HG03520 (cell line): ENCODE results near the gene OLFM3.
A peak's percentile ranks its signal among the peaks of the same experiment; 100 is the strongest.

Experiments
- ATAC-seq: cut with Tn5 transposase; IDR thresholded peaks from one replicate; pipeline ENCODE4 v1.9.1; 2021; ENCODE audit warnings: mild to moderate bottlenecking, moderate library complexity; ENCODE audit not compliant: unreplicated experiment

OLFM3 gene

DNA sequence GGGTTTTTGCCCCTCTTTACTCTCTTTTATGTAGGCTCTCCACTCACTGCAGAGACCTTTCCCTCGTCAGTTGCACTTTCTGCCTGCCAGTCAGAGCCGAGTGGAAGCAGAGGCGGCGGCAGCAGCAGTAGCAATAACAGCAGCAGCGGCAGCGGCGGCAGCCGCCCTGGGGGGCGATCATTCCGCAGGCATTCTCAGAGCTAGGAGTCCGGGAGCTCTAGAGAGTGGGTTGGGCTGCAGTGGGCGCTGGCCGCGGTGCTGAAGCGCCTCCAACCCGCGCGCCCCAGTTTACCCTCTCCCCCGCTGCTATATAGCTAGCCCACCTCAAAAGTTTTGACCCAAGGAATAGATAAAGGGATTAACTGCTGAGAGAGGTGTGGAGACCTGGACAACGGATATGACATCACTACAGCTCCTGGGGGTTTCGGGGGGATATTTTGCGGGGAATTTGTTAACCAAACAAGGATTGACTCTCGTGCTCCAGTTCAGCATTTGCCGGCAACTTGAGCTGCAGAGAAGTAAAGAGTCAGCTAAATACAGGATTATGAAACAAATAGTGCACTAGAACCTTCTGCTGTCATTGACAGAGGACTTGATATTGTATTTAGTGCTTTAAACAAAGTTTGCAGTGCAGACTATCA, at the start of gene OLFM3:
Gene OLFM3, minus strand, starts transcription at position 102 of the 641 bp plus-strand sequence.
- no peak for ATAC-seq

DNA sequence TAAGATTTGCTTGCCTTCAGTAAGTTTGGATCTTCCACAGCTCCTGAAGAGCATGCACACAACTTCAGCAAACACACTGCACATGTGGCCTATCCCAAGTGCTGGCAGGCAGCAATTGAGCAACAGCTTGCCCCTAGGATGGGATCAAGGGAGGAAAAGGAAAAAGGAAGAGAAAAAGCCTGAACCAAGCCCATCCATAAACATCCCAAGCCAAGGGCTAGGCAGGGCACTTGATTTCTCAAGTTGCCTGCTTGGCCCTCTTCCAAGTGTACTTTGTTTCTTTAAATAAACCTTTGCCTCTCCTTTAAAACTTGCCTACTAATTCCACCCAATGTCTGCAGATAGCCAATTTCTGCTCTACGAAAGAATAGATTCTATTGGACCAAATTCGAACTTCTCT, 49.0 kb upstream of the OLFM3 start:
- ATAC-seq = no peak

DNA sequence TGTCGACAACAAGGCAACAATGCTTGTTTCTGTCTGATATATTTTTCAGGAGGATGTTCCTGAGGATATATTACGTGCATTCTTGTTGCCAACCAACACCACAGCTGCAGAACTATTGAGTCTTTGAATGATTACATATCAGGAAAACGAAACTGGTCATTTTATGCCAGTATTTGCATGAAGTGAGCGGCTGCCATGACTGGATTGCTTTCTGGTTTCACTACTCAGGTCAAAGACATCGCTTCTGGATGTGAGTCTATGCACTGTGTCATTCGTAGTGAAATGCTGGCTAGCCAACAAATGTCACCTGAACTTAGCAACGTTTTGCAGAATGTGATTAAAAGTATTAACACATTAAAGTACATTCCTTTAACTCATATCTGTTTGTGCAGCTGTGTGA, 35.8 kb upstream of the OLFM3 start:
- peak; percentile 96 for ATAC-seq

DNA sequence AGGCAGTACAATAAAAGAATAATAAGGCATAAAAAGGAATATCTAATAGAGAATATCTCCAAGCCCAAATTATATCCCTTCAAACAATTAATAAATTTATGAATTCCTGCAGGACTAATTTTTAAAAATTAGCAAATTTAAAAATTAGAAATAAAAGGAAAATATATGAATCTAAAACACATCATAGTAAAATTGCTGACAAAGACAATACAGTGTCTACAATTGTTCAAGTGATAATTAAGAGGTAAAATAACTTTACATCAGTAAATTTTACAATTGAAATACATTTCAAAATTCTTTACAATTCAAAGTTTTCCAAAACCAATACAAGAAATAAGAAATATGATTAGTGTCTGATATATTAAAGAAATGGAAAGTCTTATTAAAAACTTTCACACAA, 22.8 kb upstream of the OLFM3 start:
- ATAC-seq = no peak

DNA sequence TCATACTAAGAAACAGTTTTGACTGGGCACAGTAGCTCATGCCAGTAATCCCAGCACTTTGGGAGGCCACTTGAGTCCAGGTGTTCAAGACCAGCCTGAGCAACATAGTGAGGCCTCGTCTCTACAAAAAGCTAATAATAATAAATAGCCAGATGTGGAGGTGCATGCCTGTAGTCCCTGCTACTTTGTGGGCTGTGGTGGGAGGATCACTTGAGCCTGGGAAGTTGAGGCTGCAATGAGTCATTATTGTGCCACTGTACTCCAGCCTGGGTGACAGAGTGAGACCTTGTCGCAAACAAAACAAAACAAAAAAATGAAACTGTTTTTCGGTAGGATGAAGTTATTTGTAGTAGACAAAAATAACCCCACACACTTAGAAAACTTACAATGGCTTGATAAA, 19.0 kb upstream of the OLFM3 start:
- no peak for ATAC-seq

DNA sequence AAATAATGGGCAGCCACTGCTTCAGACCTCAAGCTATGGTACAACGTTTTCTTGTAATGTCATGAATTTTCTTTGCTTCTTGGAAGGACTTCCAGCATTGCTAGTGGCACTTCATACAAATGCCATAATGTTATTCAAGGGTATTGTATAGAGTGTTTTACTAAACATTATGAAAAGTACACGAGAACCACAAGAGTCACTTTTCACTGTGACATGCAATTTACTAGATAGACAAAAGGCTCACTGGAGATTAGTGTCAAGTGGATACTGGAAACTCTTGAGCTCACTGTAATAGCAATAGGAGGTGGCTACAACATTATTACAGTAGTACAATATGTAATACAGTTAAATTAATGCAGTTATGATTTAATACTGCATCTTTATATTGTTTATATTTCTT, 5.3 kb upstream of the OLFM3 start:
- no peak for ATAC-seq

DNA sequence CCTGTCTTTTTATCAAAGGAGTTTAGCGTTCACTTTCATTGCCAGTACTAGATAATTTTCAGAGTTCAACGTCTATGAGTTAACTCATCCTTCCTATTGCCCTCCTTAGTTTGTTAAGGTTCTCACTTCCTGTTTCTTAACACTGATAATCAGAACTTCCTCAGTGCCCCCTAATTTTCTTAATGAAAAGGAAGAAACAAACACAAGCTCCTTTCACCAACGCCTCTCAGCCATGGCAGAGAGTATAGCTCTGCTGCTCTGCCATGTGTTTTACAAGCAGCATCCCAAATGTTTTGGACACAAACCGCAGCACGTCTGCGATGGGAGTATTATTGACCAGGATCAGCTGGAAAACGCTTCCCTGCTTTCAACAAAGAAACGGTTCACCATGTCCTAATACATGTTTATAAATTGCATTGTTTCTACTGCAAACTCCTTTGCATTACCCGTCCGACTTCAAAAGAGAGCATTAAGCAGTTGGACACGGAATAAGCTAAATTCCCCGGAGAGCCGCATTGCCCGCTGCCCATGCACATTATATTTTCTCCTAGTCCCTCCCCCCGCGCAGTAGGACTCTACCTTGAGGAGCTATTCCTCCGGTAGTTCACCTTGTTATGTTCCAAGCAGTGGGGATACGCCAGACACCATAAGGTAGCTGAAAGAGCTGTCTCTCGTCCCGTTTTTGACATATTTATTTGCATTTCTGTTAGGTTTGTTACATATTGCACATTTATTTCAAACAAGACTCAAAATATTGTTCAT, 561 bp downstream of the OLFM3 start:
- ATAC-seq = no peak

DNA sequence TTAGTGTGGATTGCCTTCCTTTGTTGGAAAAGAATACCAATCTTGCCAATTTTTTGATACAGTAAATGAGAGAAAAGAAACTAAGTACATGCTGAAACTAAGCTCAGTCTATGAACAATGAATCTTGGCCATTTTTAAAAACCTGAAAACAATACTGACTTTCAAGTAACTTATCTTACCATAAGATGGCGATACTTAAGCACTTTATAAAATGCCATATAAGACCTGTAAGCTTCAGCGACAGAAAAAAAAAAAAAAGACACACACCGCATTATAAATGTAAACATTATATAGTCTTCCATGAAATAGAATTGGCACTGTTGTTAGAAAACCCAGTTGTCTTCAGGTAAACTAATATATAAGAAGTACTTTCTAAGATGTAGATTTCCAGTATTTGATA, 3.0 kb downstream of the OLFM3 start:
- ATAC-seq = no peak

DNA sequence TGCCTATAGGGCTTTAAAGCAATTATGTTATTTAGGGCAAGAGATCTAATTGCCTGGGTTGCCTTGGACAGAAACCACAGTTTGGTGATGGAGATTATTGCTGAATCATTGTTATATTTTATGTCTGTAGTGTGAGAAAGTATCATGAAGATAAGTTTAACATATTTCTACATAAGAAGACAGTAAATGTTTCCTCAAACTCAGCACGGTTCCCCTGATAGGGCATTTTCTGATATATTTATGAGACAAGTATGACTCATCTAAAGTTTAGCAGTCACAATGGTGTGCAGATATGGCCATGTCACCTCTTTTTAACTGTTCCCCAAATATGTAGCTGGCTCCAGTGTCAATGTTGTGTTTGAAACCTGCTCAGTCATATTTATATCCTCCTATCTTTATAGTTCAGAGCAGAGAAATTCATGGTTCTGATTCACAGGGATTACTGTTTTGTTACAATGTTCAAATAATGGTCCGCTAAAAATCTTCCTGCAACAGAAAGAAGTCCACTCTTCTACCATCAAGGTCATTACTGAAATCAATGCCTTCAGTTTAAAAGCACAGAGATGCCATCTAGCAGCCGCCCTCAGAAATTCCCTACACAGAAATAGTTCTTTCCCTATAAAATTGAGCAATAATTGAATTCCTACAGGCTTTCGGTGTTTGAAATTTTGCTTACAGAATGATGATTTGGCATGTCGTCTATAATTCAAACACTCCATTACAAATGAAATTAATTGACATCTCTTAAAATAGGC, 3.7 kb downstream of the OLFM3 start:
- ATAC-seq = no peak

DNA sequence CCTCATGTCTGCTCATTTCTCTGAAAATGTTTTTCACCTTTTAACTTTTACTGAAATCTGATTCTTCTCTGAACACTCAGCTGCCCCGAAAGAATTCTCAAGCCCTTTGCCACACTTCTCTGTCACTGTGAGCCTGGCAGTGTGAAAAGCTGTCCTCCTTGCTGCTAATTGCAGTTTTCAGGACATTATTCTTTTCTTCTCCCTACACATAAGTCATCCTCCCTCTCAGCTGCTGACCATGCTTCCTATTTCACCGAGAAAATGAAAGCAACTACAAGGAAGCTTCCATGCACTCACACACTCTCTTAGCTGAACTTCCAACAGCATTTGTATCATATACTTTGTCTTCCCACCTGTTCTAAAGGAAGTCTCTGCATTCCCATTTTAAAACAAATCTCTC, 15.8 kb downstream of the OLFM3 start:
- ATAC-seq = no peak

DNA sequence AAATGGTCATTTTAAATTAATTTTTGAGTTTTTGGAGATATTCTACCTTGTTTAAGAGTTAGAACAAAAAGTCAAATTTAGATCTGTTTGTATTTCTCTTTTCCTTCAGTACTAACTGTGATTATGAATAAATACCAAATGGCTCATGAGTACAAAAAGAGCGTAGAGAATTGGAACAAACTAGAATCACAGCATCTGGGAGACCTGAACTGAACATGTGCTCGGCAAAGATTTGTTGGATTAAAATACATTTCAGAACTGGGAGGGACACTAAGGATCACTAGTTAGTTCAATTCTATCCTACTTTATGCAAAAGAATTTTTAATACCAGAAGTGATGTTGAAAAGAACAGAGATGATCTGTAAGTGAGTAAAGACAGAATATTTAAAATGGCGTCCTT, 19.5 kb downstream of the OLFM3 start:
- no peak for ATAC-seq

DNA sequence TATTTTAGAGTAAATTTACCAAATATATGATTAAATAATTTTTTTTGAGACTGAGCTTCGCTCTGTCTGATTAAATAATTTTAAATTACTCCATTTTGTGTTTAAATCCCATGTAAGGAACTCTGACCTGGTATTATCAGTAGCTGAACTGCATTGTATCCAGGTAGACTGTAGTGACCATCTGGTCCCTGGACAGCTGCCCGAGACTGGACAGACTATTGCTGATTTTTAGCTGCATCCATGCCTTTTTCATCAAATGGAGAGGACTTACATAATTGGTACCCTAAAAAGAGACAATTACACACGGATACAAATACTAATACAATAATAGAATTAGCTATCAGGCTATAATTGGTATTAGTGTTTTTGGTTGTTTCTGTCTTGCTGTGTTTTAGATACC, 20.6 kb downstream of the OLFM3 start:
- no peak for ATAC-seq

DNA sequence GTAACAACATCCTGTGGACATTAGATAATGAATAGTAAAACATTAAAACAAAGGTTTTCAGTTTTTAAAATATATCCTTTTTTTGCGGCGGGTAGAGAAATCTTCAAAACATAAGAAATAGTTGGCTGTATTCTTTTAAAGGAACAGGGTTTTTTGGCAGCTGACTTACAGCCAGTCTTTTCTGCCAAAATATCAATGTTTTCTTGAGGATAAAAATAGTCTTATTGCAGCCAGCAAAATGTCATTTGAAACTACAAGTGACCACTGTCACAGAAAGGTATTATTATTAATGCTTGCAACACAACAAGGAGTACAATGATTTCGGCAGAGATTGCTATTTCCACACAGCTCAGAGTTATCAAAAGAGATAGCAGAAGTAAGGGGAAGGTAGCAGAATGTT, 21.4 kb downstream of the OLFM3 start:
- ATAC-seq = no peak

DNA sequence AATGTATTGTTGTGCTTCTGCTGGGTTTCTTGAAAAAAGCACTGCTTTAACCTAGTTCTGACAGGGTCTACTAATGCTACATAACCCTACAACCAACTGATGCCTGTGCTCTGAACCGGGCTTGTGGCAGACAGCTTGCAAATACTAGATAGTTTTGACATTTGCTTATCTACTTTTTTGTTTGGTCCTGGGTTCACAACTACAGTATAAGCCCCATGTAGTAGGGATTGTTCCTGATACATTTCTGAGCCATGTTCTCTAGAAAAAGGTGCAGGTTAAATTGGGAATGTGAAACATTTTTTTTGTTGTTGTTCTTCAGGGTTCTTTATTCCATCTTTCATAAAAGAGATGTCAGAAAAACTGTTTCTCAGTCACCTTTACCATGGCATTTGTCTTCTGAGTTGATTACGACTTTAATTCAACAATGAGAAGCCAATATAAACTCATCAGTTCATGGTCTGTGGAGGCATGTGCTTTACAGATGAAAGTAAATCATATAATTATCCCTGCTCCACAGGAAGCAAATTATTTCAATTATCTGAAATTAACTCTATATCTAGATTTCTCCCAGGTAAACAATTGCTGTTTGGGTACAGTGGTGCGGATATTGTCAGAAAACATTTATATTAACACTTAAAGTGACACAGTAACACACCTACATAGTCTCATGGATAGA, 22.0 kb downstream of the OLFM3 start:
- no peak for ATAC-seq

DNA sequence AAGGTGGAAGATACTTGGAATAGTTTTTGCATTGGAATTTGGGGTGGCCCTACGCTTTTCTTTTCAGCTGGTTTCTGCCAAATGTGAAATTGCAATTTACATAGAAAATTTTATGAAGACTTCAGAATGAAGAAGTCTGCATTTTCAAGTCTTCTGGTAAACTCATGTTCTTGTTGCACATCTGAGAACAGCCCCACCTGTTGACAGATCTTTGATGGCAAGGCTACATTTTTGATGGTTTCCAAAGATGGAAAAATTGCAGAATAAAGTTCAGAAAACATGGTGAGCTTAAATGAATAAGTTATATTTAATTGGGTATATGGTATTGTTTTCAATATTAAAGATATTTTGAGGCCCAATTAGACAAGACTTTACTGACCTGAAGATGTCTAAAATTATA, 25.4 kb downstream of the OLFM3 start:
- no peak for ATAC-seq

DNA sequence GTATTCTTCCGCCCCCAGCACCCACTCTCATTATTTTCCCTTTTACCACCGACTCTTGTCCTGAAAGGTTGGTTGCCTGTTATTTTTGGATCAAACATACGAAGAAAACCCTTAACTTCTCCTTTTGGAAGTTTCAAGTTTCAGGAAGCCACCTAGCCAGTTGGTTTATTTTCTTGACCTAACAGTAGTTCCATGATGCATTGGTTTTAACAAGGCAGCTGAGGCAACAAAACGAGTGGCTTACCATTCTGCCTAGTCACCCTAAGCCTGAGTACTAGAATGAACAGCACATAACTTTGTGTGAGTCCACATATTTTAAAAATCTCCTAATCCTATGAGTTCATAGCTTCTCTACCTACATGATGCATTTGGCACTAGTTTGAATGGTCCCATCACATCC, 28.9 kb downstream of the OLFM3 start:
- ATAC-seq = no peak

DNA sequence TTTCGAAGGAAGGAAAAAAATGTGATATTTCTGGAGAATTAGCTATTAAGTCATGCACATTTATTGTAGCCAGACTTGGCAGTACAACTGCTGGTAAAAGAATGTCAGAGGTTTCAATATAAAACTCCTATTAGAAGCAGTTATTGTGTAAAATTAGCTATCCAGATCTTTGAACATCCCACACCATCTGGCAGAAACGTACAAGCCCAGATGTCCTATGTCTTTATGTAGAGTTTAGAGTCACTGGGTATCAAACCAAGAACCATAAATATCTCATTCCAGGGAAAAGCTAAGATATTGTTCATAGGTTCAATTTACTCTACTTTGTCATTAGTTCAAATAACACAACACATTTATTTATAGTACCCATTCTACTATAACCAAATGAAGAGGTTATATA, 31.4 kb downstream of the OLFM3 start:
- ATAC-seq = no peak

DNA sequence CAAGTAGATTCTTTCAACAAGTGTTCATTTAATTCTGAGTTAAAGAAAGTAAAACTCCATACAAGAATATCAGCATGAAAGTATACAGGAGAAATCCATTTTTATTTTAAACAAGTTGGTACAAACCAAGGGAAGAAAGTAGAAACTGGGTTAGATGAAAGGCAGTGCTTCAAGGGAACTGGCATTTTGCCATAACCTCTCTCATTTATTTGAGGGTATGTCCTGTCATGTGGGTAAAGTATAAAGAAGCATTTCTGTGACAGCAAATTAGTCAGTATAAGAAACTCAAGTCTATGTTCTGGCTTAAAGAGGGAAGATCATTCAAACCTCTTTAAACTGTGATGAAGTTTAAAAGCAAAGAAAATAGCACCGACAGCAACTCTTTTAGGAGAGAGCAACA, 32.0 kb downstream of the OLFM3 start:
- no peak for ATAC-seq

DNA sequence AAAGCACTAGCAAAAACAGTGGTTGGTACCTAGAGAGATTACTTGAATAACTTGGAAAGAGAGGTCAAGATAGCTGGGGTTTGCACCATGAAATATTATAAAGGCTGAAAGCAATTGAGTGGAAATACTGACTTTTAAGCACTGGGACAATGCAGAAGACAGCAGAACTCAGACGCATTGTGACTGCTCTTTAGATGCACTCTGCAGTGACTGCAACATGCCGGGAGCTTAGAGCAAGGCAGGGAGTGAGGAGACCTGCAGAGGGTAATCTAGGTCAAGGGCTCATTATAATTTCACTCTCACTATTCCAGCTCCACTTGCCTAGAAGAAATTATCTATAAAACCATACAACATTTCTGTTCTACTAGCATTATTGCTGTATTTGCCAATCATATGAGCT, 36.6 kb downstream of the OLFM3 start:
- no peak for ATAC-seq

DNA sequence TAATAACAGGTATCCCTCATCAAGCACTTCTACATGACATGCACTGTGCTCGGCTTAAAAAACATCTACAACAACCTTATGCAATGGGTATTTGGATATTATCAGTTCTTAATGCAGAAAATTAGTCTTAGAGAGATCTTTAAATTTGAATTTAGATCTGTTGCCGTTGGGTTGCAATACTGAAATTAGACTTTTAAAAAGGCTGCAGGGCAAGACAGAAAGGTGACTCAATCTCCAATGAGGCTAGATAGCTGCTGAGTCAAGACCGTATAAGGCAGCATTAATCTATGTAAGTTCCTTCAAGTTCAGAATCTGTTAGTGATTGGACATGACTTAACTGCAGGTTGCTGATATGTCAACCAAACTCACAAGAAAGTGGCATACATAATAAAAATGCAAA, 37.3 kb downstream of the OLFM3 start:
- no peak for ATAC-seq

DNA sequence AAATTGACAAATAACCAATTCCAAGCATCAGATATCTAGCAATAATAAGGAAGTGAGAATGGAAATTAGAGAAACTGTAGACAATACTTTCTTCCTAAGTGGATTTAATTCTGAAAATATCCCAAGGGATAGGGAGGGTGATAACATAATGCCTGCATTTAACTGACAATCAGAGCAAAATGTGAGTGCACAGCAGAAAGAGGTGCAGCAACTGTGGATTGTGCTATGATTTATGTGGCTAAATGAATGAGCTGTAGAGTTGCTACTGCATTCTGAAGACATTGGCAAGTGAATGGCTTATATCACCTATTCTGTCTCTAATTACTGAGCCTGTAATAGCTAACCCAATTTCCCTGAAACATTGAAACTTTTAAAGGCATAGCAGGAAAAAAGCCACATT, 39.0 kb downstream of the OLFM3 start:
- no peak for ATAC-seq

DNA sequence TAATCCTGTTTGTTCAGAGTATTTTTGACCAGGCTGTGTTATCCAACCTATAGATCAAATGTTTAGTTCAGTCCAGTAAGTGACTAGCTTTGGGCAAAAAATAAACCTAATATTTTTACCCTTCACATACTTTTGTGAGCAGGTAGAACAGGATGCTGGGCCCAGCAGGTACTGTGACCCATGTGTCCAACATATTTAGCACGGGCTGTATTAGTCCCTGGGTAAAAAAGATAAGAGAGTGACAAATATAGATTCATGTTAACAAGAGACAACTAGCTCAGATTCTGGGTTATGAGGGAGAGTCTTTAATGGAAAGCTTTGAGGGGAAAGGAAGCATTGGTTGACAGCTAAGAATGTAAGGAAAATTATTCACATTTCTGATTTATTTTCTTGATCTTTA, 43.1 kb downstream of the OLFM3 start:
- no peak for ATAC-seq
